HG02642 (cell line): Measurements from ENCODE around the gene COA8.
A peak's percentile ranks its signal among the peaks of the same experiment; 100 is the strongest.

Source experiments
- ATAC-seq: cut with Tn5 transposase; IDR thresholded peaks from one replicate; pipeline ENCODE4 v1.9.1; 2021; ENCODE audit warnings: mild to moderate bottlenecking; ENCODE audit not compliant: unreplicated experiment, poor library complexity

Gene COA8, protein sequence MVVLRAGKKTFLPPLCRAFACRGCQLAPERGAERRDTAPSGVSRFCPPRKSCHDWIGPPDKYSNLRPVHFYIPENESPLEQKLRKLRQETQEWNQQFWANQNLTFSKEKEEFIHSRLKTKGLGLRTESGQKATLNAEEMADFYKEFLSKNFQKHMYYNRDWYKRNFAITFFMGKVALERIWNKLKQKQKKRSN

DNA sequence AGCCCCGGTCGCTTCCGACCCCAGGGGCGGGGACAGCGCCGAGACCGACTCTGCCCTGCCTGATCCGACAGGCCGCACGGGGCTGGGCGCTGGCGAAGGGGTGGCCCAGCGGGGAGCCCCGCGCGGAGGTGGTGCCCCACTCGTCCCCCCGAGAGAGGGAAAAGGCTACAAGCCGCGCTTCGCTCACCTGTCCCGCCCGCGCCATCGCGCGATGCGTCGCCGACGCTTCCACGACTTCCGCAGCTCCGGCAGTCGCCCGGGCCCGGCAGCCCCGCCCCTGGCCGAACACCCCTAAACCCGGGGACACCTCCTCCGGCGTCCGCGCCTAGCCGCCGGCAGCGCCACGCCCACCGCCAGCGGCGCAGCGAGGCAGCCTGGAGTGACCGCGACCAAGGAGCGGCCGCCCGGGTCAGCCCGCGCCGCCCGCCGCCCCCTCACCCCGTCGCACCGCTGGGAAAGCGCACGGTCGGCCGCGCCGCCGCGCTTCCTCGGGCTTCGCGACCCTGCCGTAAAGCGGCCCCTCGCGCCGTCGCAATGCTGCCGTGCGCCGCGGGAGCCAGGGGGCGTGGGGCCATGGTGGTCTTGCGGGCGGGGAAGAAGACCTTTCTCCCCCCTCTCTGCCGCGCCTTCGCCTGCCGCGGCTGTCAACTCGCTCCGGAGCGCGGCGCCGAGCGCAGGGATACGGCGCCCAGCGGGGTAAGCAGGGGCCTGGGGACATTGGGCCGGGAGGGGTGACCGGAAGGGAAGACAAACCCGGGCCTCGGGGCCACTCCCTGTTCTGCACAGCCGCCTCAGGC, at the start of gene COA8, which contains the start of gene BAG5:
Gene COA8, plus strand, starts transcription at position 532 of the 797 bp plus-strand sequence. Its CDS starts 42 bp downstream, at position 574.
Gene BAG5, minus strand, starts transcription at position 229 of the 797 bp plus-strand sequence. CDS start 1,493 bp downstream, outside the sequence.
- ATAC-seq: peak; percentile 81

DNA sequence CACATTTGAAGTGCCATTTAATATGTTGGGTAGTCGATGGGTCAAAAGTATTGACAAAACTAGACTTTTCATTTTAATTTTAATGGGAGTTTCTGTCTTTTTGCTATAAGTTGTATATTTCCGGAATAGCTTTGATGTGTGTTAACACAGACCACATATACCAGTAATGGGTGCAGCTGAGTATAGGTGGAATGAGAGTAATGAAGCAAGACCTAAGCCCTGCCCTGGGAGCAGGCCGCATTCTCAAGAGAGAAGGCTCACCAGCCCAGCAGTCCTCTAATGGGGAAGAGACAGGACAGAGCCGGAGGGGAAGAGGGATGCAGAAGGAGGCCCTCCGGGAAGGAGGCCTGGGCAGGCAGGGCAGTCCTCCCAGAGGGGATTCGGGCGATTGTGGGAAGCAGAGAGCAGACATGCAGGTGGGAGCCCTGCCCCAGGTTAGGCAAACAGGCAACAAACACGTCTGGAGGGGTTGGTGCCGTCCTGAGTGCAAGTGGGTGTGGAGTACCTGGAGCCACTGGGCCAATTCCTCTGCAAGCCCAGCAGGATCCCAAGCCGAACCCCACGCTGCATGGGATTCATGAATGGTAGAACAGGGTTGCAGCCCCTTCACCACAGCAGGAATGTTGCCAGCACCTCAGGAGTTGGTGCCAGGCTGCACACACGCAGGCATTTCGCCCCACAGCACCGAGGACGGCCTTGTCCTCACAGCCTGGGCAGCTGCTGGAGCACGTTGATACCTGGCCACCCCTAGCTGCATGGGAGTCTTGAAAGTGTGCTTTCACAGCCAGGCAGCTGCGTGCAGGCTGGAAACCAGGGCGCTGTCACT, 48.0 kb upstream of the COA8 start:
- no peak for ATAC-seq

DNA sequence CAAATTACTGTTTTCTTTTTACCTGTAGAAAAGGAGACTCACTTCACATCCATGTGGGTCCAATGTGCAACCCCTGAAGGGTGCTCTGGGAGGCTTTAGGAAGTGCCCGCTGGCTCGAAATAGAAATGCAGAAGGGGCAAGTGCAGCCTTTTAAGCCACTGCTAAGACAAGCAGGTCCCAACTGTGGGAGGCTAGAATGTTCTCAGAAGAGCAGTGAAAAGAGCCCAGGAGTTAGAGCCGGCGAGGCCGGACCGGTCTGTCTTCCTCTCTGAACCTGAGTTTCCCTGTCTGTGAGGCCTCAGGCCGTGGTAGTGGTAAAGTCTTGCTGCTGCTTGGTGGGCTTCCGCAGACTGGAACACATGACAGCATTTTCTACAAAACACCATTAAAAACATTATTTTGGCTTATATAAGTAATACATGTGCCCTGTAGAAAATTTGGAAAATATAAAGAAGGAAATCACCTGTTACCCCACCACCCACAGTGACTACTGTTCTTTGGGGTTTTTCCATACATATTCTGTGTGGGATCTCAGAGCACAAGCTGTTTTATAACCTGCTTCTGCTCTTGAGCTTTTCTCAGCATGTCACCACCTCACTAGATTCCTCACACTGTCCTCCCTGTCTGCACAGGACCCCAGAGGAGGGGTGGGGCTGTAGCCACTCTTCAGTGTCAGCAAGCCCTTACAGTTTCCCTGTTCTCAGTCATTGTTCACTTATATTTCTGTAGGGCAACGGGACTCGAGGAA, 46.2 kb upstream of the COA8 start:
- no peak for ATAC-seq

DNA sequence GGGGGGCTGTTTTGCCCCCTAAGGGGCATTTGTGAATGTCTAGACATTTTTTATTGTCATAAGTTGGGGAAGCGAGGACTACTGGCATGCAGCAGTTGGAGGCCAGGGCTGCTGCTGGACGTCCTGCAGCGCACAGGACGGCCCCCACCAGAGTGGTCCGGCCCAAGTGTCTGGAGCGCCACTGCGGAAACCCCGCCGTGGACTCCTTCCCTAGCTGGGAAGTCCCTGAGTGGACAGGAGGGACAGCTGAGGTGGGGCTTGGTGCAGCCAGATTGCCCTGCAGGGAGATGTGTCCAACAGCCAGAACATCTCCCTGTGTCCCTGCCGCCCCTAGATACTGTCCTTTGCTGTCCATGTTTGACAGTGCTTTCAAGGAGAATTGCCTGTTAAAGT, 45.6 kb upstream of the COA8 start:
- no peak for ATAC-seq

DNA sequence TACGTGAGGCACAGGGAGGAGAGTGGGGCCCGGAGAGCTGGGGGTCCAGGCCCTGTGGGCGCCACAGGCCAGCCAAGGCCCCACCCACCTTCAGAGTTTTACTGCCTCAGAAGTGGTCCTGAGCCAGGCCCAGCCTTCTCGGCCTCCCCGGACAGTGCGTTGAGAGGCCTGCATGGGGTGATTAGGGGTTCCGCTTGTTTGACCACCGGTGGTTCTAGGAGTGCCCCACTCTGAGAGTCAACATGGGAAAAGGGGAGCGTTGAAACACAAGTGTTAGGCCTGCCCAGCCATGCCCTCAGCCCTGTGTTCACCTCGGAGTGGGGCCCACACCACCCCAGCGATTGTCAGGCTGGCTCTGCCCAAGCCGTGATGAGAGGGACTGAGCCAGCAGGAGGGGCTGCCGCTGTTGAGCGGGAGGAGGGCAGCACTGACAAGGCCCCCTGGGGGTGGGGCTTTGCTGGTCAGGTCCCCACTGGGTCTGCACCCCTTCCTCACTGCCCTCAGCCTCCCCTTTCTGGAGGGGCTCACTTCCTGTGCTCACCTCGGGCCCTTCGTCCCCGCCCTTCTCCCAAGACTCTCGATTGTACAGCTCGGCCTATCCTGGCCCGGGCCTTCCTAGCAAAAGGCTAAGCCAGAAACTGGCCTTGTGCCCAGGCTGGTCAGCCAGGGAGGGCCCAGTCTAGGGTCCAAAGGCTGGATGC, 44.9 kb upstream of the COA8 start:
- ATAC-seq: no peak

DNA sequence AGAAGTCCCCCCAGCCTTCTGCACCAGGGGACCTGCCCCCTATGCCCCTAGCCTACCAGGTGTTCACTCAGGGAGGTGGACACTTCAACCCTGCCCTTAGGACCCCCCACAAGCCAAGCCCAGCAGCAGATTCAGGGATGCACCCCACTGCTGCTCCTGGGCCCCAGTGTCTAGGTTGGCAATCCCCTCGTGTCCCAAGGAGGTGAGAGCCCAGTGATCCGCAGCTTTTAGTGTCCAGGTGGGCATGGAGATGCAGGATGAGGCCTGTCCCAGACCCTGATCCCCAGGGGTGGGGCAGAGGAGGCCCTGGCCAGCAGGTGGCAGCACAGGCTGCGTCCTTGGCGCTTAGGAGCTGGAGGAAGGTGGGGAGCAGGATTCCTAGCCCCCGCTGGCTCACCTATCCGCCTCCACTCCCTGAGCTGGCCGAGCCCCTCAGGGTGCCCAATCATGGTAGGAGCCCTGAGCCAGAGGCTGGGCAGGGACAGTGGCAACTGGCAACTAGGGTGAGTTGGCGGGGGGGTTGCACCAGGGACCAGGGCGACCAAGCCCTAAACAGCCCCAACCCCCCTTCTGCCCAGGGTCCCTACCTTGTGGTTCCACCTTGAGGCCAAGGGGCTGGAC, 44.2 kb upstream of the COA8 start:
- ATAC-seq: no peak

DNA sequence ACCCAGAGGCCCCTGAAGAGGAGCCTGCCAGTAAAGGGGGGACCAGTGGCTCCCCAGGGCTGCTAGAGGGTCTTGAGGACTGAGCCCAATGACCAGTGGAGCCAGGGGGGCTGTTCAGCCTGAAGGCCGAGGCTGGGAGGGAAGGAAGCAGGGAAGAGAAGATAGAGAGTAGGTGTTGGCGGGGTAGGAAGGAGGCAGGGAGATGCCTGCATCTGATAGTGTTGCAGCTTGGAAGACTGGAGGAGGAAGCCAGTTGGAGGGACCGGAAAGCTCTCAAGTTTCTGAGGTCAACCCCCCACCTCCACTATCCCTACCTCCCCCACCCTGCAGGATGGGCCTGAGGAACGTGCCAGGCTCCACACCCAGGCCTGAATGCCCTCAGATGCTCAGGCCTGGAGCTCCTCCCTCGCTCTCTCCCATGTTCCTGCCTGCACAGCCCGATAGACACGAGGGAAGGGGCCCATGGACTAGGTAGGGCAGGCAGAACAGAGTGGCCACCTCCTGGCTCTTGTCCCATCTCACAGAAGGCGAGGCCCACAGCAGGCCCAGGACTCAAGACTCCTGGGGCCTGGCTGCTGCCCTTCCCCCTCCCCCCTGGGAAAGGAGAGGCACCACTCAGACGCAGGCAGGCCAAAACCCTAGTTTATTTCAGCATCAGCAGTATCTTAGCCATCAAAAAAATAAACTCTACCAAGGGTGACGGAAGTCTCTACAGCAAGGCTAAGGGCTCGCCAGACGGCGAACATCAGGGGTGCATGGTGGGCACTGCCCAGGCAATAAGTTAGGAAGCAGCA, 43.5 kb upstream of the COA8 start:
- ATAC-seq: no peak

DNA sequence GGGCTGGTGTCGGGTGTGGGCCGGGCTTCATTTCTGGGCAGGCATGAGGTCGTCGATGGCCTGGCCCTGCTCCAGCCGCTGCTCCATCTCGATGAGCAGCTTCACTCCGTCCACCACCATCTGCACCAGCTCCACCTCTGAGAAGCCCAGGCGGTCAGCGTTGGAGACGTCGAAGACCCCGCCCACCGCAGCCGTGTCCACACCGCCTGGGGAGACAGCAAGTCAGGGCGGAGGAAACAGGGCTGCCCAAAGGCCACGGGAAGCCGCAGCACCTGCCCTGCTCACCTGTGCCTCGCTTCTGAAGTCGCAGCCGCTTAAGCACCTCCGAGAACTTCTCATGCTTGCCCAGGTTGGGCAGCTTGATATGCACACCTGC, 42.9 kb upstream of the COA8 start:
- ATAC-seq: no peak

DNA sequence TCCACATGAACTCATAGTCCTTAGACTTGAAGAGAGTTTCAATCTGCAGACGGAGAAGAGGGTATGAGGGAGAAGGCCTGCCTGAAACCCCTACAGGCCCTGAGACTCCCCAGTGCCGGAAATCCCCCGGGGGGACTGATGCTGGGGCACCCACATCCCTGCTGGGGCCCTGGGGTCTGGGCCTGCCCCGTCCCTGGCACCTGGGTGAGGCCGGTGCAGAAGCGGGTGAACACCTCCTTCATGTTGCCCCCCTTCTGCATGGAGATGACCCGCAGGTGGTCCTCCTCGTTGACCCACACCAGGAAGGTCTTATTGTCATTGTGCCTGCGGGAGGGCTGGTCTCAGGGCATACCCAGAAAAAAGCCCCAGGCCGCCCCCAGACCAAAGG, 42.5 kb upstream of the COA8 start:
- ATAC-seq: peak; percentile 4

DNA sequence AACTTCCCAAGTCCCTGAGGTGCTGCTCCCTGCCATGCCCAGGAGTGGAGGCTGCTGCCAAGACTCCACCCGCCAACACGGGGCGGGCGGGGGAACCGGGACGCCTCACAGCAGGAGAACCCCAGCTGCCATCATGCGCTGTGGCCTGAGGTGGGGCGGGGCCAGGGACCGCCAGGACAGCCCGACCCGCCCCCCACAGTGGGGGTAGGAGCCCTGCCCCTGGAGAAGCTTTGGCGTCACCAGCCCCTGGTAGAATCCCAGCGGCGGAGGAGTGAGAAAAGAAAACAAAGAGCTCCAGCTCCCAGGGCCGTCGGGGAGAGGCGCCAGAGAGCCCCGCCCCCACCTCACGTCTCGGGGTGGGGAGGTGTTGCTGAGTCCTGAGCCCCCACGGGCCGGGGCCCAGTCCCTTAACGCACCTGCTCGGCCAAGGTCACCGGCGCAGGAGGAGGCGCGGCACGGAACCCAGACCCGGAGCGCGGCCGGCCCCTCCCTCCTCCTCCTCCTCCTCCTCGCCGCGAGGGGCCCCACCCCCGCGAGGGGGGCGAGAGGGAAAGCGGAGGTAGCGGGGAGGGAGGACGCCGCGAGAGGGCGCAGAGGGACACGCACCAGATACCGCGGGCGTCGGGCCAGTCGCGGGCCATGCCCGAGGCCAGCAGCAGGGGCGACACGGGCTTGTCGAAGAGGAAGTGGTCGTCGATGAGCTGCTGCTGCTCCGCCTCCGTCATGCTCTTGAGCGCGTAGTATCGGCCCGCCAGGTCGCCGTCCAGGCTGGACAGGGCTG, 41.9 kb upstream of the COA8 start:
- ATAC-seq: peak; percentile 39

DNA sequence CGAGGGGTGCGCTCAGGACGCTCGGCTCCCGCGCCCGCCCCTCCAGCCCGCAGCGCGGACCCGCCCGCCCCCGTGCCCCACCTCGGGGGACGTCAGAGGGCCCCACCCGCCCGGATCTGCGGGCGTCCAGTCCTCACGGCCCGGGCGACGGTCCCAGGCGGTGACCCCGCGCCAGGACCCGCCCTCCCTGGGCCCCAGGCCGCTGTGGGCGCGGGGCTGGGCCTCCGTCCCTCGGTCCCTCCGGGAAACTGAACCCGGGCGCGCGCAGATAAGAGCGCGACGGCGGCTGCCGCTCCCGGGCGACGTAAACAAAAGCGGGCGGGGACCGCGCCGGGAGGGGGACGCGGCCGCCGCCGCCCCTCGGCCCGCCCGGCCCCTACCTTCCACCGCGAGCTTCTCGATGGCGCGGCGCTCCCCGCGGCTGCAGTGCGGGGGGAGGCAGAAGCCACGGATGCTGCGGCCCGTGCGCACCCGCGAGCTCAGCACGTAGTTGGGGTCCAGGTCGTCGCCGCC, 41.3 kb upstream of the COA8 start:
- no peak for ATAC-seq

DNA sequence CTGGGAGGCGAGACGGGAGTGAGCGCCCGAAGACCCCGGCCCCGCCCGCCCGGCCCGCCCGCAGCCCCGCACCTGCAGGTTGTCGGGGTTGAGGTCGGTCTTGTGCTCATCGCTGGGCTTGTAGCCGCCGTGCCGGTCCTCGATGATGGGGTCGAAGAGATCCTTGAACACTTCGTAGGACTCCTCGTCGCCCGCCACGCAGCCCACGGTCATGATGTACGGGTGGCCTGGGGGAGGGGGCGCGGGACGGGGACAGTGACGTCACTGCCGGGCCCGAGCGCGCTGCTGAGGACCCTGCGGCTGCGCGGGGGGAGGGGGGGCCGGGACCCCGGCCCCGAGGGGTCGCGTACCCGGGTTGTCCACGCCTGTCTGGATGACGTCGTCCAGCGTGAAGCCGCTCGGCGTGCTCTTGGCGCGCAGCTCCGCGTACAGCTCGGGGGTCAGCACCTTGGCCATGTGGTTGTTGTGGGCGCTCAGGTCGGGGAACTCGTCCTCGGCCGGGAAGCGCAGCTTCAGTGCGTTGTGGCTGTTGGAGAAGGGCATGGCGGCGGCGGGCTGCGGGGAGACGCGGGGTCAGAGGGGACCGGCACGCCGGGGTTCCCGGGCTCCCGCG, 40.7 kb upstream of the COA8 start:
- no peak for ATAC-seq

DNA sequence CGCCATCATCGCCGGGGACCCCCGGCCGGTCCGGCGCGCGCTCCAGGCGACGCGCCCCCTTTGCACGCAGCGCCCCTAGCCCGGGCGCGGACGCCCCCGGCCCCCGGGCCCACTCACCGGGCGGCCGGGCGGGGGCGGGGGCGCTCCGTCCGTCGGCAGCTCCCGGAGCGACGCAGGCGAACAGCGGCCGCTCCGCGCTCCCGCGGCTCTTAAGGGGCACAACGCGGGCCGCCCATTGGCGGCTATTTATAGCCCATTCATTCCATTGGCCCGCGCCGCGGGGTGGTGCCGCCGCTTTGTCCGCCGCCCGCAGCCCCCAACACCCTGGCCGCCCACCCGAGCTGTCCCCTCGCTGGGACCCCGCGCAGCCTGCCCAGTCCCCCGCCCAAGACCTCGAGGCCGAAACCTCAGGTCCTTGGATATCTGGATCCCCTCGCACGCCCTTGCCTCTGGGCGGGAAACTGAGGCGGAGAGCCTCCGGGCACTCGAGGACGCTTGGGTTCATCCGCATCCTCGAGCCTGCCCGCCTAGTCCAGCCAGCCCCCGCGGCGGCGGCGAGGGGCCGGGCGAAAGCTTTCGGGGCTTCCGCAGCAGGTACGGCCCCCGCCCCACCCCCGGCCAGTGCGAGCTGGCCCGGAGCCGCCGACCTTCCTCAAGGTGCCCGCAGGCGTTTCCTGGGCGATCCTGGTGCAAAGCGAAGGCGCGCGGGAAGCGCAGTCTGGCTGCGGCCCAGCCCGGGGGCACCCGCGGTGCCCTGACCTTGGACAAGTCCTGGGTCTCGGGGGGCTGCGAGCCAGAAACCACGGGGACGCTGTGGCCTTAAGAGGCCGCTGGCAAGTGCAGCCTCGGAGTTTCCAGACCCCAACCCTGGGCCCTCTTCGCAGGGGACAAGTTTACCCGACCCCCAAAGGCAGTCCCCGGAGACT, 39.8 kb upstream of the COA8 start, which contains the start of gene CKB:
Gene CKB, minus strand, starts transcription at position 182 of the 926 bp plus-strand sequence. CDS start 337 bp downstream, outside the sequence.
- no peak for ATAC-seq

DNA sequence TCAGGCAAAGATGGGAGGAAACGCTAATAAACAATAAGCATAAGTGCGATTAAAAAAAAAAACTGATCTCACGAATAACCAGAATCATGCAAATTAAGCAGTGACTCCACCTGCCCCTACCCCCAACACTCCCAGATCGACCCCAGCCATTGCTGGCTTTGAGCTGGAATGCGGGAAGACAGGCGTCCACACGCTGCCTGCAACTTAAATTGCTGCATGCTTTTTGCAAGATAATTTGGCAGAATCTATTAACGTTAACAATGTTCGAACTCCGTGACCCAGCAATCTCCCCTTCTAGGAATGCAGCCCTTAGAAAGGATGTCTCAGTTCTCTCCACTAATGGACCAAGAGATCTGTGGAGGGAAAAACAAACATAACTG, 39.2 kb upstream of the COA8 start:
- ATAC-seq: no peak

DNA sequence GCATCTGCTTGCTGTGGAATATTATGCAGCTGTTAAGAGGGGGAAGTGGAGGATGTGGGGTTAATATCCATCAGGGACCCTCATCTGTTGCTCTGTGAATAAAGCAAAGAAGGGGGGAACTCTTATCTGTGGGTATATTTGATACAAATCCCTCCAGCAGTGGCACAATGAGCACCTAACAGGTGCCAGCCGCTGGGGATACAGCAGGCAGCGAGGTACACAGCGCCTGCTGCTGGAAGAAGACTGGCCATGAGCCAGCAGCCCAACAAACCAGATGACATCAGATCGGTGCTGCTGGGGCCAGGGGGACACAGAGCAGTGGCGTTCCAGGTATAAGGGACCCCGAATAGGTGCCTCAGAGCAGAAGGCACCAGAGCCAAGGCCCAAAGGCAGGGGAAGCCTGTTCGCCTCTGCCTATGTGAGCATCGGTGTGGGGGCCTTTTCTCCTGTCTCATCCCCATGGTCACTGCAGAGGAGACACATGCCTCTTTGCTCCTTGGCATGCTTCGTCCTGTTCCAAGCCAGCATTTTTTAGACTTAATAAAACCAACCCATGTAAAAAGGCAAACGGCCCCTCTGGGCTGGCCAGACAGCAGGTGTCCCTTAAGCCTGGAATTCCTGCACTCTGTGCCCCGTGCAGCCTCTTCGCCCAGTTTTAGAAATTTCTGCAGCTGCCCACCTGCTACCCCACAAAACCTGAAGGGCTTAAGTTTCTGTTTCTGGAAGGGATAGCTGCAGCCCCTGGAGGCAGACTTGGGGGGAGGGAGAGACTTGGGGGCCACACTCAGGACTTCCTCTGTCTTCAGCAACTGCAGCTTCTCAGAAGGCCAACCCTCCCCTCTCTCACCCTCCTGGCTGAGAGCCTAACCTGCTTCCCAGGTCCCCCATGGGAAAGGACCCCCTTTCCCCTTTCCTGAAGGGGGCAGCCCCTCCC, 38.5 kb upstream of the COA8 start:
- no peak for ATAC-seq
